ENCODE results near the gene EPAS1.

The EPAS1 gene

DNA sequence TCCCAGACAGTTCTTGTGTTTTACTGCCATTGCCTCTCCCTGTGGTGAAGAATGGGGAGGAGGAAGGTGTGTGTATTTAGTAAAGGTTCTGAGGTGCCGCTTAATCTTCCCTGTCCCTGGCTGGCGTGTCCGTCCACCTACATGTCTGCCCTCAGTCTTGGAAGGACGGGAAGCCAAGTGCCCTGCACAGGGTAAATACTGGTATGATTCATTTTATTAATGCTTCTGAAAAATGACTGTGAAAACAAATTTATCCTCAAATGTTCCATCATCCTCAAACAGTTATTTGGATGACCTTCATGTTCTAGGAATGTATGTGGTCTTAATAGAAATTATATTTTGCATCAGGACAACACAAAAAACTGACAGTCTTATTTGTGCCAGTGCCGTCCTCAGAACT, 6.6 kb downstream of the EPAS1 start:
- DNase-seq = no peak

DNA sequence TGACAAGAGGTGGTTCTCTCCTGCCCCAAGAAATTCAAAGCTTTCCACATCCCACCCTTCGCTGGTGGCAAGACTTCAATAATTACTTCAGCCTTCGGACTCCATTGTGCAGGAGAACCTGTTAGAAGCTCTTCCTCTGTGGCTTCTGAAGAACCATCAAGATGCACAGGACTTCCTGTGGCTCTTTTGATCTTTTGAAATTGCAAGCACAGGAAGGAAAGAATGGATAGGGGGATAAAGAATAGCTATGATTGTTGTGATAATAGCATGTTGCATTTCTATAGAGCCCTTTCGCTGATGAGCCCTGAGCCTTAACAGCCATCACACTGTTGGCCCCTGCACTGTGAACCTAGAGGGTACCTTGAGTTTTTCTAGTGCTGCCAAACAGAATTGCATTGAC, 7.4 kb downstream of the EPAS1 start:
- no peak for DNase-seq

DNA sequence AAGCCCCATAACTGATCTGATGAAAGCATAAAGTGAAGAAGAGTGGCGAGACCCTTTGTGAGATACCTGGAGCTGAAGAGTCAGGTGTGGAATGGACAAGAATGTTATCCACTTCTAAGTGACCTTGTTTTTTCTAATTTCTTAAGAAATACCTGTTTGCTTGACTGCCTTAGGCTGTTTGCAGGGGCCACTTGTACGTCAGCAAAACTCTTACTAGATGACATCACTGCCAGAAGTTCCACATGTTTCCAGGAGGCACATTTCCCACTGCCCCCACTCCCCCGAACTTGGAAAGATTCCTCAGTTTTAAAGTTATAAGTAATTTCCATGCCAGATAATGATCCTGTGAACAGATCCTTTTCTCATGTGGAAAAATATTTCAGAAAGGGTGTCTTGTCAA, 8.0 kb downstream of the EPAS1 start:
- DNase-seq = no peak

DNA sequence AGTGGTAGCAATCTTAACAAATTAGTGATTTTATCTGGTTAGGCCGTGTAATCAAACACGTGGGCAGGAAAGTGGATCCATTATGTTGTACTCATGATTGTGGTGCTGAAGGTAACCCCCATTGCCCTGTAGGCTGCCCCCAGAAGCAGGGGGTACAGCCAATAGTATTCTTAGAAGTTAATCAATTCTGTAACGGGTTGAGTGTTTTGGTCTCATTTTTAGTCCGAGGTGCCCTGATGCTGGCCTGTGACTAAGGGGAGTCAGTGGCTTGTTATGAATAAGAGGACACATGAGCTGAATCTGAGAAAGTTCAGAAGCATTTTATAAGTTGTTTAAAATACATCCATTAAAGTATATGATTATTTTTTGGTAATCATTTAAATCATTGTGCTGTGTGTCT, 8.6 kb downstream of the EPAS1 start:
- DNase-seq = no peak

DNA sequence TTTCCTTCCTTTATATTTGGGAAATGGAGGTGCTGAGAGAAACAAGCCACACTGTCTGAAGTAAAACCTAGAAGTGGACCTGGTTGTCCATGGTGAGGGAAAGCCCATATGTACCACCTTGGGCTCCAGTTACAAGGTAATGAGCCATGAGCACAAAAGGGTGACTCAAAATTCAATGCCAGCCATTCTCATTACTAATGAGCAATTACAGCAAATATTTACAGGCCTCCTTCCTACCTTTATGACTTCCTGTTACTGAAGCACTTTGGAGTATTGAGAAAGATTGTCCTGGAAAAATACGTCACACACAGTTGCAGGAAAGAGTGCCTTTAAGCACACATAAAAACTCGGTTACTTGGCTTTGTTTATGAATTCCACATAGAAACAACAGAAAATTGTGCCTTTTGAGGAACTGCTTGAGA, 9.1 kb downstream of the EPAS1 start:
- no peak for DNase-seq

DNA sequence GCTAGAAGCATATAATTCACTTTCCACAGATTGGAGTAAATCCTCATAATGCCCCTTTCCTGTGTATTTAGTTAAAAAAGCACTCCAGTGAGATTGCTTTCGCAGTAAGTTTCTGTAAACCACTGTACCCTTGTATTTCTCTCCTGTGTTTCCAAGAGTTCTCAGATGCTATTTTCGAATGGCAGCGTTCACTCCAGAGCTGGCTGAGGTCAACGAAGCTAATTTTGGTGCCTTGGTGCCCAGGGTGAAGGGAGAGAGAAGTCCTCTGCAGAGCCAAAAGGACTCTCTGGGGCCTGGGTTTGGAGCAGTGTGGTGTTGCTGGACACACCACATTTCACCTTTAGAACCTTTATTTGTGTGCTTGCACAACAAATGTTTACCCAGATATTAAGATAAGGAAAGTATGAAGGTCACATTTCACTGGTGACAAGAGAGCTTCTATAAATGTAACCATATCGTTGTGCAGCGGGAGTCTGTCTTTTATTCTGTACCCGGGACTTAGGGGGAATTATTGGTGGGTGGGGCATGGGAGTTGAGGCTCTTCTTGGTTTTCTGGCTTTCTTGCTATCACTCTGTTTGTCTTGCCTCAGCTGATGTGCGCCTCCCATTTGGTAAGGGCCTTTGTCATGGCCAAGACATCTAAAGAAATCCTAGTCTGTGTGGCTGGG, 9.9 kb downstream of the EPAS1 start:
- no peak for DNase-seq

DNA sequence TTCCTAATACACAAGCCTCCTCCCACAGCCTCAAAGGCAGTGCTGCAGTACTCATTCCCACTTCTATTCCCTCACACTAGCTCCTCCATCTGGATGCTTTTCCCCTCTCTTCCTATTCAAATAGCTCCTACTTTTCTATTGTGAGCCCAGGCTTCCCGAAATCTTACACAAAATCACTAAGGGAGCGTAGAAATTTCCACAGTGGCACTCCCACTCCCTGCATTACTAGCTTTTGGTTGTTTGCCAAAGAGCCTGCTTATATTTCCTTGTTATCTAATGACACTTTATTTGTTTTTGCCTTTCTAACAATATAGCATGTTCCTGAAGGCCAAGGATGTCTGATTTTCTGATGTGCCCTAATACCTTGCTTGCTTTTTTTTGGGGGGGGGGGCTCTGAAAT, 10.9 kb downstream of the EPAS1 start:
- DNase-seq = no peak

DNA sequence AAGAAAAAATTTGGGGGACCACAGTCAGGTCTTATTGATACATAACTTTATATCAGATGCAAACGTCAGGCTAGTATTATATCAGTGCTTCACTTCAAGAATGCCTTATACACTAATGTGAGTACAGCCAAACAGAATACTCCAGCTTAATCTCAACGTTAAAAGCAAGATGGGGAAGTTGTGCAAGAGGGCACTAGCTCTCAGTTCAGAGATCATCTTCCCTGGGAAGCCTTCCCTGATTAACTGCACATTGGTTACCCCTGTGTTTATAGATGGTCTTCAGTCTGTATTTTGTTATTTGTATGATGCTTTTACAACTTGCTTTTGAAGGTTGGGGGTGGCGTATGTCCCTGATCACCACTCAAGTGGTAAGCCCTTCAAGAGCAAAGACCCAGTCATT, 11.4 kb downstream of the EPAS1 start:
- DNase-seq = no peak

DNA sequence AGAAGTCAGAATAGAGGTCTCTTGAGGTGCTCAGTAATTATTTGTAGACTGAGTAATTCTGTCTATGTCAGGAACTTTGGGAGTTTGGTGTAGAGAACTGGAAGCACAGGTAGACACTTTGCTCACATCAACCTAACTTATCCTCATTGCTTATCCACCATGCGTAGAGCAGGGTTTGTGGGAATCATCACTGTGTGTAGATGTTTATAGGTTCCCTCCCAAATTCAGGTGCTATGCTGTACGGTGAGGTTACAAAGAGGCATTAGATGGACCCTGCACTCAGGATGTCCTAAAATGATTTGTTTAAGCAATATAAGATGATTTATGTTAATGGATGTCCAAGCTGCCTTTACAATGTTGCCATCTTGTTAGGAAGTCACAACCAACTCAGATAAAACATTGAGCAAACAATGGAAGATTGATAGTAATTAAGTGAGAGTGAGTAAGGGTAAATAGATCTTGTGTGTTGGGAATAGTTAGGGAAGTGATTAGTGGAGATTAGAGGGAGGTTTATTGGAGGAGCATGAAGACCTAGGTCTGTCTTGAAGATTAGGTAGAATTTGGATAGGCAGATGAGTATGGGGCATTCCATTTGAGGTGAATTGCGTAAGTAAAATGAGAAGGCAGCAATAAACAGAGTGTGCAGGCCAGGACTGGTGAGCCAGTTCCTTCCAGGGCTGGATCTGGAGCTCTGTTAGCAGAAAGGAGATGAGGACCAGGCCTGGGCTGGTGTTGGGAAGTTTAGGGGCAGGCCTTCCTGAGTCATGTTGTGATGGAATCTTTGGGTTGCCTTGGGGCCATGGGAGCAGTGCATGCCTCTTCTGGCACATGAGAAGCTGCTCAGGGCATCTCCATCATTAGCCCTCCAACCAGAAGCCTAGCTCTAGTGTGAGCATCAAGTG, 12.1 kb downstream of the EPAS1 start:
- no peak for DNase-seq

DNA sequence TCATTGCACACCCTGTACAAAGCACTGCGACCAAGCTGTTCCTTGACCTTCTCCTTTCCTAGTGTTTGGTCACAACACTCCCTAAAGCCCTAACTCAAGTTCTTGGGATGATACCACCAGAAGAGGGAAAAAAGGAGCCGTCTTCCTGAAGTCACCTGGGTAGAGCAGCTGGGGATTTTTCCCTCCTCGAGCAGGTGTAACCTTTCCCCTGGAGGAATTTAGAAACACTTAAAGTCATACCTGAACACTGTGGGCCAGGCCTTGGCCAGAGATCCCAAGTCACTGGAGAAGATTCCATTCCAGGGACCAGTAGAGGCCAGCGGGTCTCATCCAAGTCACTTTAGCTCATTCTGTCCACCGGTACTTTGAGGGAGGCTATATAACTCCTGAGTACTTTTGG, 13.2 kb downstream of the EPAS1 start:
- DNase-seq = no peak

DNA sequence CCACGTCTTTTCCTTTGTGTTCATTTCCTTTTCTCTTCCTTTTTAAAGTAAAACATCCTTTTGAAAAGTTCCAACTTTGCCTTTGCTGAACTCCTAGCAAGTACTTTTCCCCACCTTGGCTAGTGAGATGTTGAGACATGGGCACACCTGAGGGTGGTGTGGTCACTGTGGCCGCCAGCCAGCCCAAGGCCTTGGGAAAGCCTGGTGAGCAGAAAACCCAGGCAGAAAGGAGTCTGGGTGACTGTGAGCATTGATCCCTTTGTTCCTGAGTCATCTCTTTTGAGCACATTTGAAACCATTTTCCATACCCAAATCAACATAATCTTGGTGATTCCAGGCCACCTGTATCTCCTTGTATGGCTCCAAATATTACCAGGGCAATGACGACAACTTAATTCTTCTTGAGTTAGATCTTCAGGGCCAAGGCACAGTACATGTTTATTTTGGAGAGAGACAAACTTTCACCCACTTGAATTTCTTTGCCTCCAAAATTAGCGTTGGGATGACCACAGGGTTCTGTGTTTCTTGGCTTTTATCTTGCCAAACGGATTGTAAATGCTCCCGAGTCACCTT, 14.5 kb downstream of the EPAS1 start:
- no peak for DNase-seq

DNA sequence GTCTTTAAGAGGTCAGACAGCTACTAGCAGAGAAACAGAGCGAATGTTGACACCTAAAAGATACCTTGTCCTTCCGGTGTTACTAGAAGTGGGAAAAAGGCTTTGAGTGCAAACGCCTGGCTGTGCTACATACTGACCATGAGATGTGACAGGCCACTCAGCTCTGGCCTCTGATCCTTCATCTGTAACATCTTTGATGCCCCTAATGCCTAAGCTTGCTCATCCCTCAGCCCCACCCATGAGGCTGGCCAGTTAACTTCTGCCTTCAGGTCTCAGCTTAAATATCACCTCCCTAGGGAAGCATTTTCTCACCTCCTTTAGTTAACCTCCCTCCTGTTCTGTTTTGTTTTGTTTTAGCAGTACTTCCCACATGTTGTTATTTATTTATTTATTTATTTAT, 15.9 kb downstream of the EPAS1 start:
- DNase-seq = no peak

DNA sequence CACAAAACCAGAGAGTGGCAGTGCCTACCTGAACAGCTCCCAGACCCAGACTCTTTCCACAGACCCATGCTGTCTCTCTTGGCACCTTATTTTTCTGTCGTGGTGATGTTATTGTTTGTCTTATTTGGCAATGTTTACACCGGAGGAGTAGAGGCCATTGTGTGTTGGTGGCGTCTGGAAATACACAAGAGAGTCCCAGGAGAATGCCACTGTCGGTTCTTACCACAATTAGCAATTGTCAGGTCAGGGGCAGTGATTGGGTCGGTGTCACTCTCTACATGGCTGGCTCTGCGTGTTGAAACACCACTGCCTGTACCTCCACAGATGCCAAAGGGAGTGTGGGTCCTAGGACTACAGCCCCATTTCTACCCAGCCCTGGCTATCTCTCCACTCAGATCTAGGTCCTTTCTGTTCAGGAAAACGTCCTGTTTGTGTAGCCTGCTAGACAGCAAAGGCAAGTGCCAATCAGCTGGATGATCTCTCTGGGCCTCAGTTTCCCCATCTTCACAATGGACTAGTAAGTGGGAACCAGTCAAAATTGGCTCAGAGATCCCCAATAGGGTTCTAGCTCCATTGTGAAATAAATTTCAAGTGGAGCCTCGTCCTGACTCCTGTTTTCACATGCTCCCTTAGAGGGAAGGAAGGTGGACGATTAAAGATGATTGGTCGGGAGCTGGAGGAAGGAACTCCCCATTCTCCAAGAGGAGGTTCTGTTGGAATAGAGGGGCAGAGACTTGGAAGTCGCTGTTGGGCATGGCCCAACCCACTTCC, 17.0 kb downstream of the EPAS1 start:
- no peak for DNase-seq

DNA sequence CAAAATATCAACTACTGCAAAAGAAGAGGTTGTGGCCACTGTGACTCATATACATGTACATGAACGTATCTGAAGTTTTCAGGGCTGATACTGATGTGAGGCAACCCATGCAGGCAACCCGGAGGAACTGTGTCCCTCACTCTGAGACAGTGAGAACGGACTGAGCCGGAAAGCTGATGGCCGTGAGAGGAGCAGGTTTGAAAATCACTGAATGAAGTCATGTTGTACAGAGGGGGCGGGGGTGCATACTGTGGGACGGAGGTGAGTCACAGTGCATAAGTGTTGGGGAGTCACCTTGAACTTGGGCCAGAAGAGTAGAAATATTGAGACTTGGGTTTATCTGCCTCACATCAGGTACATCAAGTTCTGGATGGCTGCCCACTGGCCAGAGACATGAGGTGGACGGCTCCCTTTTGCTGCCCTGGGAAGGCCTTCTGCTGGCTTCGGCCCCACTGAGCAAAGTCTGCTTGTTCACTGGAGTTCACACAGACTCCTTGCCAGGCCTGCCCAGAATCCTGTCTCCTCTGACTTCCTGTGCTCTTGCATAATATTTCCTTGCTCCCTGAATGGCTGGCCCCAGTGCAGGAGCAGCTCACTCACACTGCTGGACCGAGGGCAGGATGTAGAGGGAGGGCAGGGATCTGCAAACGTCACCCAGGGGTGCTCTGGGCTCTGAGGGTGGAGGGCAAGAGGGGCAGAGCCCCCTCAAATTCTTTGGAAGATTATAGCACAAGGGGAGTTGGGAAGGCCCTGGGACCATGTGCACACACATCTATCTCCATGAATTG, 18.1 kb downstream of the EPAS1 start:
- peak; percentile 76 for DNase-seq

DNA sequence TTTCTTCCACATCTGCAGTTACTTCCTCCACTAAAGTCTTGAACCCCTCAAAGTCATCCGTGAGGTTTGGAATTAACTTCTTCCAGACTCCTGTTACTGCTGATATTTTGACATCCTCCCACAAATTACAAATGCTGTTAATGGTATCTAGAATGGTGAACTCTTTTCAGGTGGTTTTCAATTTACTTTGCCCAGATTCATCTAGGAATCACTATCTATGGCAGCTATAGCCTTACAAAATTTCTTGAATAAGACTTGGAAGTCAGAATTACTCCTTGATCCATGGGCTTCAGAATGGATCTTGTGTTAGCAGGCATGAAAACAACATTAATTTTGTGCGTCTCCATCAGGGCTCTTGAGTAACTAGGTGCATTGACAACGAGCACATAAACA, 19.9 kb downstream of the EPAS1 start:
- no peak for DNase-seq

DNA sequence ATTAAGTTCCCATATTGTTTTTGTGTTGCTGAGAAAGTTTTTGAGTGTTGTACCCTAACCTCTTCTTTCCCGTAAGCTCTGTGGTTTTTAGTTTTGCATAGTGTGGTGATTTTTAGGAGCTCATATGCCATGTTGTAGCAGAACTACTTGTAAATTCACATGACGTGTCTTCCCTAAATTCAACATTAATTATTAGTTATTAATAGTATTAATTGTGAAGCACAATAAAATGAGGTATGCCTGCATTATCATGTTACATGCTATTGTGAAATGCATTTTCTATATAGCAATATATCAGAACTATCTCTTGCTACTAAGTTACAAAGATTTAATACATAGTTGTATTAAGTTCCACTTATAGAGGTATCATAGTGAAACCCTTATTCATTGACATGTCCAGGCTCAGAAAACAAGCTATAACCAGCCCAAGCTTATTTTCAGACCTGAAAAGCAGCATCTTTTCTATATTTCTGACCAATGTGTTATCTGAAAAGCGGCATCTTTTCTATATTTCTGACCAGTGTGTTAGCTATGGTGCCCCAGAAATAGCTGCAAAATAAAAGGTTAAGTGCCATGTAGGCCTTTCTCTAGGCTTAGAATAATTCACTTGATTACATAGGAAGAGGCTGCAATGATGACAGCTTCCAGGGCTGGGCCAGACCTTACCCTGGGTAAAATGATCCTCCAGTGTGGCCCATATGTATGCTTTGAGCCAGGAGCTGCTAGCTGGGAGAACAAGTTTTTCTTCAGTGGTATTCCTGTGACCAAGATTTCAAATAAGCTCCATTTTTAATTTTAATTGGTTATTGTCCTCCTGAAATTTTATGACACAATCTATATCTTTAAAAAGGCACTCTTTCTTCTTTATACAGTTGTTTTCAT, 21.6 kb downstream of the EPAS1 start:
- DNase-seq = no peak

DNA sequence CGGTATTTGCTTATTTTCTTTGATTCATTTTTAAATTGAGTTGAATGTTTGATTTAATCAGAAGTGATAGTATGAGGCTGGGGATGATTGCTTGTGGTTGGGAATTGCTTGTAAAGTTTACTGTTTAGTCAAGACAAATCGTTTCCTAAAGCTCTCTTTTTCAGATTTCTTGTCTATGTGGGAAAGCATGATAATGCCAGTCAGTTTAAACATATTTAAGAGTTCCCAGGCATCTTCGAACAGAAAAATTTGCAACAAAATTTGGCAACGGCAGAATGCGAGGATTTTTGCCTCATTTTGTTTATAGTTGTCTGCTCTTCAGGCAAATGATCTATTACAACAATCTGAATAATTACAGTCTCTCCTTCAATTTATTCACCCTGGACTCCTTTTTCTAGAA, 22.5 kb downstream of the EPAS1 start:
- DNase-seq = no peak

DNA sequence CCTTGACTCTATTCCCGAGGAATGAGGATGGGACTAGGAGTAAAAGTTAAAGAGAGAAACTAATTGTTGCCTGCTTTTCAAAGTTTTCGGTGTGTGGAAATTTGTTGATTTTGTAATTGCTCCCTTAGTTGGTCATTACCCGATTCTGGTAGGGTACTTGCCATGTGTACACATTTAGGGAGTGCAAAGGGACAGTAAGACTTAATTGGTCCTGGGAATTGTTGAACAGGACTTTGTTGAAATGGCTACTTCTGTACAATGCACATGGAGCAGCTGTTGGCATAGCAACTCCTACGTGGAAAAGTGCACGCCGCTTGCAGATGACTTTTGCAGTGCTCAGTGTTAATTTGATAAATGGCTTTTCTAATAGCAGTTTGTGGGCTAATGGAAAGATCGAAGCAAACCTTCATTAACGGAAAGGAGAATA, 22.9 kb downstream of the EPAS1 start:
- no peak for DNase-seq

DNA sequence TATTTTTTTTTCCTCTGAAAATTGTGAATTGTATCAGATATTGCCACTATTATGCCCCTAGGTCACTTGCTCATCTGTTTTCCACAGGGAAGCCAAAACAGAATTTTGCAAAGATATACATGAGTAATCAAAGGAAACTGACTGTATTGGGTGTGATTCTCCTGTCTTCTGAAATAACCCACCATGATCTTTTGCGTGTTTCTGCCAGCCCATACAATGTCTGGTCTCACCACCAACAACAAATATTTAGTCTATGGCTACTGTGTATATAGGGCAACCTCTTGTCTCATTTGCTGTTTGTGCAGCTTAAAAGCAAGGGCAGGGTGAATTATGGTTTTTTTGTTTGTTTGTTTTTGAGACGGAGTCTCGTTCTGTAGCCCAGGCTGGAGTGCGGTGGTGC, 26.5 kb downstream of the EPAS1 start:
- DNase-seq = no peak

DNA sequence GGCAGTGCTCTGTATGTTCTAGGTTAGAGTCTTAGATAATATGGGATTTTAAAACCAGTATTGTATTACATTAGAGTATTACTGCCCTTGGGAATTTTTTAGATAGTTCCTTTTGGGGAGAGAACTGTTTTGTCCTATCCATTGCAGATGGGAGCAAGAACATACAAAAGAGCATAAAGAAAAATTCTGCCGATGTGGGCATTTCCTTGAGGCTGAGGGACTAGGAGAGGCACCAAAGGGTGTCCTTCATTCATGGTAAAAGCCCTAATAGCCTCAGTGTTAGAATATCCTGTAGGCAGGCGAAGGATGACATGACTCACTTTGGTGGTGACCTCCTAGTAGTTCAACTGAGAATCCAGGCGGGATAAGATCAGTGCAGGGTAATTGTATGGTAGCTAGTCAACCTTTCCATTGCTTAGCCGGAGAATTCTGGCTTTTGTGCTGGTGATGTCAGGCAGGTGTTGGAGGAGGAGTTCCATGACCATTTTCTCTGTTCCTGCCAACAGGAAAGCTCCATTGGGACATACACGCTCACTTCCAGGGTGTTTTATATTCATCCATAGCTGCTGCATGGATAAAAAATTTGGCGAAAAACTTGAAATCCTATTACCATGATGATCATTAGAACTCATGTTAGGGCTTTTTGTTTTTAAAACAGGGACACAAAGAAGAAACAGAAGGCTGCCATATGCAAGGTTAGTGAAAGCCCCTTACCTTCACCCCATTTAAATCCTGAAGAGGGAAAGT, 28.1 kb downstream of the EPAS1 start:
- DNase-seq = no peak

All from right hindlimb (tissue), 1 donor.